ENCODE results near the gene GALNT16. TPM values are rescaled to one million over a fixed set of nuclear protein-coding genes. Genes with fewer than 3 reads are reported as not detected.

The GALNT16 gene
- polyA plus RNA-seq, 3 donors: 0.01 TPM; not detected in 2

DNA sequence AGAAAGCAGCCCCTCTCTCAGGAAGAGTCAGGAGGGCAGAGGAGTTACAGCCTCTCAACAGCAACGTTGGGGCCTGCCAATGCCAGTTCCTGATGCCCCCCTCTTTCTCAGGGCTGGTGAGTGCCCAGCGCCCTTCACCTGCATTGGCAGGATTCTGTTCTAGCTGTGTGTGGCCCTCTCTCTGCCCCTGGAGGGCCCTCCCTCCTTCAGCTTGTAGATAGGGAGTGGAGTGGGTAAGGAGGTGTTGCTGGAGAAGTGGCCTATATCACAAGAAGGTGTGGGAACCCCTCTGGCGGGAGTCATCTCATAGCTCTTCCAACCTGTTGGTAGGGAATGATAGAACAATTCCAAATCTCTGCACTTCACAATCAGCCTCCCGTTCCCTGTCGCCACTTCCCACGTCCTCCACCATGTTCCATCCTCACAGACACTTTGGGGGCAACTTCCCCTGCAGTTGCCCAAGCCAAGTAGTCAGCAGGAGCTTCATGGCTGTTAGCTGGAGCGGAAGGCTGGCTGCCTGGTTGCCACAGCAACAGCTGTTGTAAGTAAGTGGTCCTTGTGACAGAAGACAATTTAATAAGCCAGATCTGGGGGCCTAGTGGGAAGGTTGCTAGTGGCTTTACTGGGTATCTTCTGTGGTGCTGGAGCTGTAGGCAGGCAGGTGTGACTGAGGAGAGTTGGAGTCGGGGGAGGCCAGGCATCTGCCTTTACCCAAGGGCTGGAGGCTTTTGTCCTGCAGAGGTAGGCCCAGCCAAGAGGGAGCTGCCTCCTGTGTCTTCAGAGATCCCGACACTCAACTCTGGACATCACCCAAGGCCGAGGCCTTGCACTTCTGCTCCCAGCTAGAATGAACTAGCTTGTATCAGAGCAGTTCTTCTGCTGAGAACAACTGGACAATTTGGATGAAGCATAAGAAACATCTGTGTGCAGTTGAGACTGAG, 38.4 kb downstream of the GALNT16 start:
- no peak overlapping the region for H3K9ac ChIP-seq (ENCODE audit: insufficient read depth, low read length, poor library complexity, severe bottlenecking)
- no peaks in the 10 kb centered on the region for H3K9me3 ChIP-seq (replicated peaks in 1 of 2; ENCODE audit: control insufficient read depth in 1 of 2, insufficient read depth in 1 of 2, low read length in 2 of 2)
- TF ChIP-seq, protein P1, sequence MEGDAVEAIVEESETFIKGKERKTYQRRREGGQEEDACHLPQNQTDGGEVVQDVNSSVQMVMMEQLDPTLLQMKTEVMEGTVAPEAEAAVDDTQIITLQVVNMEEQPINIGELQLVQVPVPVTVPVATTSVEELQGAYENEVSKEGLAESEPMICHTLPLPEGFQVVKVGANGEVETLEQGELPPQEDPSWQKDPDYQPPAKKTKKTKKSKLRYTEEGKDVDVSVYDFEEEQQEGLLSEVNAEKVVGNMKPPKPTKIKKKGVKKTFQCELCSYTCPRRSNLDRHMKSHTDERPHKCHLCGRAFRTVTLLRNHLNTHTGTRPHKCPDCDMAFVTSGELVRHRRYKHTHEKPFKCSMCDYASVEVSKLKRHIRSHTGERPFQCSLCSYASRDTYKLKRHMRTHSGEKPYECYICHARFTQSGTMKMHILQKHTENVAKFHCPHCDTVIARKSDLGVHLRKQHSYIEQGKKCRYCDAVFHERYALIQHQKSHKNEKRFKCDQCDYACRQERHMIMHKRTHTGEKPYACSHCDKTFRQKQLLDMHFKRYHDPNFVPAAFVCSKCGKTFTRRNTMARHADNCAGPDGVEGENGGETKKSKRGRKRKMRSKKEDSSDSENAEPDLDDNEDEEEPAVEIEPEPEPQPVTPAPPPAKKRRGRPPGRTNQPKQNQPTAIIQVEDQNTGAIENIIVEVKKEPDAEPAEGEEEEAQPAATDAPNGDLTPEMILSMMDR (IDR thresholded peaks at IDR 0.05): no peak
- H3K4me1 ChIP-seq (ENCODE audit: control insufficient read depth in 1 of 2, insufficient read depth in 2 of 2, low read length in 2 of 2): no peaks in the 10 kb centered on the region
- no peaks in the 10 kb centered on the region for H3K79me2 ChIP-seq (ENCODE audit: insufficient read depth, low read length)
- H3K27me3 ChIP-seq (ENCODE audit: control insufficient read depth in 2 of 2, insufficient read depth in 2 of 2, low read length in 2 of 2): peaks cover 3 to 5% of the 10 kb centered on the region in 2 donors
- no peak overlapping the region for H2AFZ ChIP-seq (ENCODE audit: insufficient read depth, low read depth, low read length, poor library complexity, severe bottlenecking)
- no peaks in the 10 kb centered on the region for H3K36me3 ChIP-seq (replicated peaks in 1 of 2; ENCODE audit: control insufficient read depth in 1 of 2, insufficient read depth in 2 of 2, low read length in 2 of 2)
- H3K4me3 Mint-ChIP-seq: no peak overlapping the region
- no peak overlapping the region for H3K27ac ChIP-seq (ENCODE audit: low read depth in 1 of 2, low read length in 2 of 2)
- WGBS (ENCODE audit: insufficient coverage): 83% methylated on average over 5 of the region's 10 CpGs
- H3K36me3 Mint-ChIP-seq: no peaks in the 10 kb centered on the region
- H3K9me3 Mint-ChIP-seq: peaks cover 0 to 3% (median 0%) of the 10 kb centered on the region in 7 donors
- H3K4me1 Mint-ChIP-seq: no peaks in the 10 kb centered on the region
- no peak overlapping the region for H3K27ac Mint-ChIP-seq
- no peak overlapping the region for H3K4me3 ChIP-seq (replicated peaks in 1 of 3; ENCODE audit: low read depth in 2 of 3, low read length in 3 of 3)
- no peak for DNase-seq
- no peak overlapping the region for H3K4me2 ChIP-seq (replicated peaks; ENCODE audit: extremely low read depth, low read length, poor library complexity, severe bottlenecking)
- peaks cover 14 to 26% (median 19%) of the 10 kb centered on the region in 3 donors for H3K27me3 Mint-ChIP-seq (ENCODE audit: low read depth in 3 of 3)
- no peaks in the 10 kb centered on the region for H4K20me1 ChIP-seq (ENCODE audit: insufficient read depth, low read length)
- intact Hi-C loops (cut with micrococcal nuclease): no loop called here

GRCh38 chr14:69299286-69300035, 39.5 kb downstream of the GALNT16 start:
- peak overlapping the region in 1 of 2 donors; percentile 47 for H3K4me3 Mint-ChIP-seq
- Histone ChIP-seq H3K9ac (ENCODE audit: insufficient read depth, low read length, poor library complexity, severe bottlenecking) (no peak overlapping the region), H3K27me3 (ENCODE audit: control insufficient read depth in 2 of 2, insufficient read depth in 2 of 2, low read length in 2 of 2) (peaks cover 4 to 5% of the 10 kb centered on the region in 2 donors), H3K27ac (ENCODE audit: low read depth in 1 of 2, low read length in 2 of 2) (no peak overlapping the region), H3K4me2 (replicated peaks; ENCODE audit: extremely low read depth, low read length, poor library complexity, severe bottlenecking) (no peak overlapping the region), H4K20me1 (ENCODE audit: insufficient read depth, low read length) (no peaks in the 10 kb centered on the region), H3K9me3 (replicated peaks in 1 of 2; ENCODE audit: control insufficient read depth in 1 of 2, insufficient read depth in 1 of 2, low read length in 2 of 2) (no peaks in the 10 kb centered on the region), H3K4me1 (ENCODE audit: control insufficient read depth in 1 of 2, insufficient read depth in 2 of 2, low read length in 2 of 2) (no peaks in the 10 kb centered on the region), H2AFZ (ENCODE audit: insufficient read depth, low read depth, low read length, poor library complexity, severe bottlenecking) (no peak overlapping the region), H3K79me2 (ENCODE audit: insufficient read depth, low read length) (no peaks in the 10 kb centered on the region), H3K36me3 (replicated peaks in 1 of 2; ENCODE audit: control insufficient read depth in 1 of 2, insufficient read depth in 2 of 2, low read length in 2 of 2) (no peaks in the 10 kb centered on the region), H3K4me3 (replicated peaks in 1 of 3; ENCODE audit: low read depth in 2 of 3, low read length in 3 of 3) (no peak overlapping the region)
- H3K36me3 Mint-ChIP-seq: no peaks in the 10 kb centered on the region
- peaks cover 0 to 3% (median 0%) of the 10 kb centered on the region in 7 donors for H3K9me3 Mint-ChIP-seq
- H3K27me3 Mint-ChIP-seq (ENCODE audit: low read depth in 3 of 3): peaks cover 18 to 26% (median 22%) of the 10 kb centered on the region in 3 donors
- WGBS (ENCODE audit: insufficient coverage): 90% methylated on average over 10 of the region's 11 CpGs
- no peak overlapping the region for H3K27ac Mint-ChIP-seq
- no peak for DNase-seq
- intact Hi-C loops (cut with micrococcal nuclease): no loop called here
- TF ChIP-seq, protein P1 (IDR thresholded peaks at IDR 0.05): peak; percentile 25
- no peaks in the 10 kb centered on the region for H3K4me1 Mint-ChIP-seq
